B cell (primary cell): ENCODE results near the gene ANGPTL2. TPM values are rescaled to one million over a fixed set of nuclear protein-coding genes. Genes with fewer than 3 reads are reported as not detected.

Source experiments
- ATAC-seq: fragments of 200-7000 bp; cut with Tn5 transposase; one replicate; pipeline ENCODE4 v1.10.0; 2021; ENCODE audit warnings: low read depth, mild to moderate bottlenecking, moderate number of reproducible peaks, moderate library complexity
- CTCF ChIA-PET: fragments of 350-600 bp; sonication (Branson Sonifier 250); formaldehyde crosslinking; loops from one replicate; lab custom pipeline; 2021; ENCODE audit warnings: antibody characterized with exemption, inconsistent platforms; lab: Charles Lee
- POLR2A ChIA-PET: fragments of 350-600 bp; sonication (Branson Sonifier 250); formaldehyde crosslinking; loops from one replicate; lab custom pipeline; 2021; ENCODE audit warnings: antibody characterized with exemption; lab: Charles Lee
- DNase-seq: peaks from one replicate; pipeline ENCODE4 v3.0.0; 2013
- H2AFZ ChIP-seq: 2 replicates; pipeline ENCODE4 v1.6.1; 2012; ENCODE audit warnings: mild to moderate bottlenecking, low read depth, low read length; ENCODE audit not compliant: insufficient read depth, poor library complexity, severe bottlenecking
- H3K27ac ChIP-seq, 2 donors: 1 replicate in 1 of 2; 2 replicates in 1 of 2; pipeline ENCODE4 v1.5.1; 2012 to 2013; ENCODE audit warnings: low read length in 2 of 2, mild to moderate bottlenecking in 2 of 2, moderate library complexity in 1 of 2
- H3K27me3 ChIP-seq, 4 experiments: fragments of 200-600 bp in 1 of 4; sonication (generic) in 1 of 4; replicated peaks in 1 of 4; 1 replicate in 2 of 4; 2 replicates in 2 of 4; pipeline versions ENCODE4 v1.6.1 to v1.7.0; 2013 to 2016; ENCODE audit warnings: low read length in 3 of 4, mild to moderate bottlenecking in 2 of 4, mixed read lengths in 1 of 4, moderate library complexity in 1 of 4; ENCODE audit not compliant: insufficient read depth in 4 of 4, control insufficient read depth in 3 of 4; ENCODE audit errors: control extremely low read depth in 1 of 4
- H3K36me3 ChIP-seq, 2 experiments: replicated peaks in 1 of 2; 1 replicate in 1 of 2; 2 replicates in 1 of 2; pipeline versions ENCODE4 v1.6.1 to v1.7.1; 2013; ENCODE audit warnings: low read length in 1 of 2; ENCODE audit not compliant: insufficient read depth in 2 of 2, control insufficient read depth in 1 of 2; ENCODE audit errors: control extremely low read depth in 1 of 2, extremely low read depth in 1 of 2
- H3K4me1 ChIP-seq, 2 donors: fragments of 200-600 bp in 1 of 2; sonication (generic) in 1 of 2; 1 replicate in 1 of 2; 2 replicates in 1 of 2; pipeline versions ENCODE4 v1.5.1 to v1.6.1; 2013 to 2017; ENCODE audit warnings: low read length in 2 of 2; ENCODE audit not compliant: control insufficient read depth in 2 of 2, insufficient read depth in 2 of 2
- H3K4me2 ChIP-seq: replicated peaks from 2 replicates; pipeline ENCODE3; 2012; ENCODE audit warnings: mild to moderate bottlenecking, low read depth, low read length; ENCODE audit not compliant: poor library complexity, severe bottlenecking
- H3K4me3 ChIP-seq, 5 experiments: fragments of 200-600 bp in 1 of 5; sonication (generic) in 1 of 5; 1 replicate in 3 of 5; 2 replicates in 2 of 5; pipeline versions ENCODE4 v1.5.1 to v1.7.0; 2011 to 2016; ENCODE audit warnings: low read length in 4 of 5, mild to moderate bottlenecking in 4 of 5, low read depth in 2 of 5, control low read depth in 1 of 5, moderate library complexity in 1 of 5; ENCODE audit not compliant: insufficient read depth in 1 of 5; ENCODE audit errors: control extremely low read depth in 1 of 5, extremely low read depth in 1 of 5
- H3K79me2 ChIP-seq: fragments of 200-600 bp; sonication (generic); one replicate; pipeline ENCODE4 v1.6.0; 2016; ENCODE audit warnings: low read length; ENCODE audit not compliant: control insufficient read depth, insufficient read depth
- H3K9ac ChIP-seq: fragments of 200-600 bp; sonication (generic); 2 replicates; pipeline ENCODE4 v1.6.1; 2017; ENCODE audit warnings: mild to moderate bottlenecking, low read length, moderate library complexity
- H3K9me3 ChIP-seq, 3 donors: one replicate each; pipeline versions ENCODE4 v1.6.1 to v1.7.1; 2013; ENCODE audit warnings: low read length in 2 of 3; ENCODE audit not compliant: control insufficient read depth in 2 of 3, insufficient read depth in 1 of 3; ENCODE audit errors: control extremely low read depth in 1 of 3
- H4K20me1 ChIP-seq: 2 replicates; pipeline ENCODE4 v1.6.0; 2012; ENCODE audit warnings: mild to moderate bottlenecking, low read length; ENCODE audit not compliant: insufficient read depth, control insufficient read depth, poor library complexity, severe bottlenecking
- H3K27ac Mint-ChIP-seq: one replicate; pipeline ENCODE4 v1.8.0; 2021; ENCODE audit warnings: mixed read lengths
- H3K27me3 Mint-ChIP-seq: one replicate; pipeline ENCODE4 v1.8.0; 2021; ENCODE audit warnings: mixed read lengths
- H3K4me1 Mint-ChIP-seq: one replicate; pipeline ENCODE4 v1.8.0; 2021; ENCODE audit warnings: mixed read lengths
- H3K4me3 Mint-ChIP-seq: one replicate; pipeline ENCODE4 v1.8.0; 2021; ENCODE audit warnings: mixed read lengths
- H3K9me3 Mint-ChIP-seq: one replicate; pipeline ENCODE4 v1.8.0; 2022; ENCODE audit warnings: mixed read lengths; ENCODE audit not compliant: insufficient read depth
- EZH2 ChIP-seq: IDR thresholded peaks from 2 replicates; pipeline ENCODE4 v1.6.1; 2012; ENCODE audit warnings: borderline replicate concordance, low read depth, mild to moderate bottlenecking, moderate library complexity, low read length; ENCODE audit not compliant: insufficient read depth, poor library complexity, severe bottlenecking
- WGBS: methylation state at CpG from one replicate; pipeline ENCODE4 v1.1.5; 2013; ENCODE audit warnings: missing lambda C conversion rate; ENCODE audit not compliant: insufficient coverage; 5-methylcytosine and 5-hydroxymethylcytosine counted together
- intact Hi-C: fragments of 100-400 bp; cut with micrococcal nuclease; formaldehyde crosslinking; loops from one replicate; pipeline ENCODE4 v1.10.0; 2022
- polyA plus RNA-seq: library from polyadenylated mRNA; depleted of rRNA; stranded (reverse); fragments of >200 nt; gene quantifications from 2 replicates; pipeline ENCODE4 v1.2.3, GENCODE V29; 2012
- total RNA-seq, 2 donors: library from RNA; stranded (reverse); fragments of 120-200 nt in 1 of 2; gene quantifications; 1 replicate in 1 of 2; 2 replicates in 1 of 2; pipeline versions ENCODE4 v1.2.3 to v1.2.4, GENCODE V29; 2013 to 2022
- TF ChIP-seq, protein P1 (sequence below): fragments of 200-600 bp; IDR thresholded peaks from one replicate; pipeline ENCODE4 v1.8.0; 2022; ENCODE audit warnings: antibody characterized with exemption, mild to moderate bottlenecking

The ANGPTL2 gene
- total and polyA plus RNA-seq, 2 donors (not counting 1 experiment from before 2014, with no cell fraction given): not detected

DNA sequence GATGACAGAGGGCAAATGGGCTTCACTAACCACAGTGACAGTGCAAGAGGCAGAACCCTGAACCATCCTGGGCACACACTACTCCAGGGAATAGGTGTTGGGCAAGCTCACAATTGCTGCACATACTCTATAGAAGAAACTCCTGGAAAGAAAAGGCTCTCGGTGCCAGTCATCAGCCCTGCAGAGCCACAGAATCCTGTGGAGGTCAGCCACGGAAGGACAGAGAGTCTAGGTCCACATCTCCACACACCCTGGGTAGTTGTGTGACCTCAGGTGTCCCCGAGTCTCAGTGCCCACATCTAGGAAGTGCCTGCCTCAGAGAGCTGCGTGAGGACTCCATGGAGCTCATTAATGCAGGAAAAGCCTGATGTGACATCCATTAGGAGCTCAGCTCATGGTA lies 16.0 kb upstream of the ANGPTL2 start:
- POLR2A ChIA-PET: no interaction called here

DNA sequence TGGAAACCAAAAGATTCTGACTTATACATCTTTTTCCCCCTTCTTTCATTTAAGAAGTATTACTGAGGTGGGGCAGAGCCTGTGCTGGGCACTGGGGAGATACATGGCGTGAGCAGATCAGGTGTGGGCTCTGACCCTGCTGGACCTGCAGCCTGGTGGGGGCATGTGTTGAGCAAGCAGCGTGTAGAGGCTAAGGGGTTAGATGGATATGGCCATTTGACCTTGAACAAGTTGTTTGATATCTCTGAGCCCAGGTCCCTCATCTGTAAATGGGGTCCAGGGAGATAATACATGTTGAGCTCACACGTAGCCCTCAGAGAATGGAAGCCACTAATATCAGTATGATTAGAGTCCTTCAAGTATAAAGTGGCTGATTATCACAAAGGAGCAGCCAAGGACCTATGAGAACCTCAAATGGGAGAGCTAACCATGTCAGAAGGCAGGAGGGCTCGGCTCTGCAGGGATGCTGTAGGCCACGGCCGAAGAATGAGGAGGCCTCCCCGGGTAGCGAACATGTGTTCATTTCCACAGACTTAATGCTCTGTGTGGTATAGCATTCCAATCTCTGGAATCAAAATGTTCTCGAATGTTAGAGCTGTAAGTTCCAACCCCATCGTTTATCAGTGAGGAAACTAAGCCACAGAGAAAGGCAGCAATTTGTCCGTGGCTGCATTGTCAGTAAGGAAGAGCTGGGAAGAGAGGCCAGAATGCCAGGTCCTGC lies 15.4 kb upstream of the ANGPTL2 start:
- Mint-ChIP-seq H3K27me3 (no peaks in the 10 kb centered on the region), H3K4me1 (no peaks in the 10 kb centered on the region), H3K4me3 (no peak overlapping the region), H3K27ac (no peak overlapping the region), H3K9me3 (no peaks in the 10 kb centered on the region)
- intact Hi-C loops: no loop called here
- H3K9me3 ChIP-seq: no peaks in the 10 kb centered on the region
- no peaks in the 10 kb centered on the region for H3K4me1 ChIP-seq
- H3K27me3 ChIP-seq: no peaks in the 10 kb centered on the region
- H3K27ac ChIP-seq: no peak overlapping the region
- DNase-seq: no peak
- no peak for TF ChIP-seq EZH2
- TF ChIP-seq, protein P1, sequence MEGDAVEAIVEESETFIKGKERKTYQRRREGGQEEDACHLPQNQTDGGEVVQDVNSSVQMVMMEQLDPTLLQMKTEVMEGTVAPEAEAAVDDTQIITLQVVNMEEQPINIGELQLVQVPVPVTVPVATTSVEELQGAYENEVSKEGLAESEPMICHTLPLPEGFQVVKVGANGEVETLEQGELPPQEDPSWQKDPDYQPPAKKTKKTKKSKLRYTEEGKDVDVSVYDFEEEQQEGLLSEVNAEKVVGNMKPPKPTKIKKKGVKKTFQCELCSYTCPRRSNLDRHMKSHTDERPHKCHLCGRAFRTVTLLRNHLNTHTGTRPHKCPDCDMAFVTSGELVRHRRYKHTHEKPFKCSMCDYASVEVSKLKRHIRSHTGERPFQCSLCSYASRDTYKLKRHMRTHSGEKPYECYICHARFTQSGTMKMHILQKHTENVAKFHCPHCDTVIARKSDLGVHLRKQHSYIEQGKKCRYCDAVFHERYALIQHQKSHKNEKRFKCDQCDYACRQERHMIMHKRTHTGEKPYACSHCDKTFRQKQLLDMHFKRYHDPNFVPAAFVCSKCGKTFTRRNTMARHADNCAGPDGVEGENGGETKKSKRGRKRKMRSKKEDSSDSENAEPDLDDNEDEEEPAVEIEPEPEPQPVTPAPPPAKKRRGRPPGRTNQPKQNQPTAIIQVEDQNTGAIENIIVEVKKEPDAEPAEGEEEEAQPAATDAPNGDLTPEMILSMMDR: no peak
- POLR2A ChIA-PET: no interaction called here
- no peaks in the 10 kb centered on the region for H3K36me3 ChIP-seq
- no peak overlapping the region for H3K4me2 ChIP-seq
- H2AFZ ChIP-seq: no peak overlapping the region
- ATAC-seq: no peak
- no peak overlapping the region for H3K9ac ChIP-seq
- 100% methylated on average over 11 of the region's 11 CpGs for WGBS
- H4K20me1 ChIP-seq: no peaks in the 10 kb centered on the region
- H3K4me3 ChIP-seq: no peak overlapping the region
- H3K79me2 ChIP-seq: no peaks in the 10 kb centered on the region
- CTCF ChIA-PET: no interaction called here

More for the DNA sequence above, 16.0 kb upstream of the ANGPTL2 start:
- no peak for TF ChIP-seq EZH2
- TF ChIP-seq, protein P1: no peak
- H3K36me3 ChIP-seq: no peaks in the 10 kb centered on the region
- Mint-ChIP-seq H3K27ac (no peak overlapping the region), H3K27me3 (no peaks in the 10 kb centered on the region), H3K9me3 (no peaks in the 10 kb centered on the region), H3K4me1 (no peaks in the 10 kb centered on the region), H3K4me3 (no peak overlapping the region)
- no peak overlapping the region for H3K9ac ChIP-seq
- intact Hi-C loops: no loop called here
- no peaks in the 10 kb centered on the region for H3K9me3 ChIP-seq
- H4K20me1 ChIP-seq: no peaks in the 10 kb centered on the region
- H3K79me2 ChIP-seq: no peaks in the 10 kb centered on the region
- H2AFZ ChIP-seq: no peak overlapping the region
- CTCF ChIA-PET: no interaction called here
- WGBS: no CpG with 5 or more reads among the region's 4 CpGs
- ATAC-seq (no peak), DNase-seq (no peak)
- H3K4me2 ChIP-seq: no peak overlapping the region
- H3K4me1 ChIP-seq: no peaks in the 10 kb centered on the region
- no peak overlapping the region for H3K4me3 ChIP-seq
- H3K27ac ChIP-seq: no peak overlapping the region
- H3K27me3 ChIP-seq: no peaks in the 10 kb centered on the region
